ENCODE measurements around the gene CADM1.

DNA sequence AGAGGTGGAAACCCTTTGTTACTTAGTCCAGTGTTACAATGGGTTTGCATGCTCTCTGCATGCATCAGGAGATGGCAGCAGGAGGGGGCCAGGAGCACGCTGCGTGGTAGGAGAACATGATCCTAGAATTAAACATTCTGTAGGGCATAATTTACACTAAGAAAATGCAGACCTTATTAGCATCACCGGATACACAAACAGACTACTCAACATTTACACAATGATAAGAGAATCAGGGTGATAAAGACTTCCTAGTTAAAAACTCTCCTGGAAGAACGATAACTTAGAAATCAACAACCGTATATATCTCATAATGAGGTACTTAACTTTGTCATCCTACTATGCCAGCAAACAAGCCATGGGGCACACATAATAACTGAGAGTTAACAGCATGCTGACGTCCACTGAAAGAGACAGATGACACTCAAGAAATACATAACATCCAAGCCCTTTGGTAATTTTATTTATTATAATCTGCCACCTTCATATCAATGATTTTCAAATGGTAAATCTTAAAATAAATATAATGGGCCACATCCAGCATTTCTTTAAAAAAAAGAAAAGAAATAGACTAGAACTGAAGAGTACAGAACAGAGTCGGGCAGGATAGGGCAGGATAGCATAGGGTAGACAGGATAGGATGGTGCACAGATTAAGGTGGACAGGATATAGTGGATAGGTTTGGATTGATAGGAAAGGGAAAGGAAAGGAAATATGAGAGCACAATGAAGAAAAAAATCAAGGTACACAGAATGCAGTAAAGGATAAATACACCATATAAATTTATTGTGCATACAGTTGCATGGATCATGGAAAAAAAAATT, 27.5 kb downstream of the CADM1 start:
- TF ChIP-seq, protein P1, sequence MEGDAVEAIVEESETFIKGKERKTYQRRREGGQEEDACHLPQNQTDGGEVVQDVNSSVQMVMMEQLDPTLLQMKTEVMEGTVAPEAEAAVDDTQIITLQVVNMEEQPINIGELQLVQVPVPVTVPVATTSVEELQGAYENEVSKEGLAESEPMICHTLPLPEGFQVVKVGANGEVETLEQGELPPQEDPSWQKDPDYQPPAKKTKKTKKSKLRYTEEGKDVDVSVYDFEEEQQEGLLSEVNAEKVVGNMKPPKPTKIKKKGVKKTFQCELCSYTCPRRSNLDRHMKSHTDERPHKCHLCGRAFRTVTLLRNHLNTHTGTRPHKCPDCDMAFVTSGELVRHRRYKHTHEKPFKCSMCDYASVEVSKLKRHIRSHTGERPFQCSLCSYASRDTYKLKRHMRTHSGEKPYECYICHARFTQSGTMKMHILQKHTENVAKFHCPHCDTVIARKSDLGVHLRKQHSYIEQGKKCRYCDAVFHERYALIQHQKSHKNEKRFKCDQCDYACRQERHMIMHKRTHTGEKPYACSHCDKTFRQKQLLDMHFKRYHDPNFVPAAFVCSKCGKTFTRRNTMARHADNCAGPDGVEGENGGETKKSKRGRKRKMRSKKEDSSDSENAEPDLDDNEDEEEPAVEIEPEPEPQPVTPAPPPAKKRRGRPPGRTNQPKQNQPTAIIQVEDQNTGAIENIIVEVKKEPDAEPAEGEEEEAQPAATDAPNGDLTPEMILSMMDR (conservative IDR thresholded peaks at IDR 0.05; ENCODE audit: low read depth, low read length): no peak
- no peak for TF ChIP-seq EZH2 (IDR thresholded peaks at IDR 0.05; ENCODE audit: borderline replicate concordance, low read depth, low read length, poor library complexity, severe bottlenecking)
